SU-DHL-6 (cell line): ENCODE measurements around the gene ANKRD44.
A peak's percentile ranks its signal among the peaks of the same experiment; 100 is the strongest.

Source experiments
- H2AFZ ChIP-seq: fragments of 200-600 bp; sonication (generic); 2 replicates; pipeline ENCODE4 v1.6.1; 2014; ENCODE audit warnings: low read depth, mild to moderate bottlenecking, moderate library complexity, mixed read lengths, antibody characterized with exemption, low read length; ENCODE audit not compliant: severe bottlenecking
- H3F3A ChIP-seq: fragments of 200-600 bp; shearing (Covaris generic); 2 replicates; pipeline ENCODE4 v1.6.0; 2016; ENCODE audit warnings: antibody characterized with exemption, mild to moderate bottlenecking; ENCODE audit not compliant: insufficient read depth
- H3K27ac ChIP-seq: fragments of 200-600 bp; sonication (generic); 2 replicates; pipeline ENCODE4 v1.5.1; 2016; ENCODE audit warnings: low read depth, mild to moderate bottlenecking, low read length, moderate library complexity, mixed read lengths
- H3K27me3 ChIP-seq: fragments of 200-600 bp; sonication (generic), shearing (Covaris generic); 2 replicates; pipeline ENCODE4 v1.6.0; 2014; ENCODE audit warnings: mild to moderate bottlenecking, low read length
- H3K36me3 ChIP-seq: fragments of 200-600 bp; sonication (generic); 2 replicates; pipeline ENCODE4 v1.6.1; 2014; ENCODE audit warnings: mild to moderate bottlenecking, low read length, mixed read lengths
- H3K4me2 ChIP-seq: fragments of 300-600, 200-600 bp; shearing (Covaris generic), sonication (generic); 2 replicates; pipeline ENCODE4 v1.6.0; 2014; ENCODE audit warnings: low read length, low read depth, mild to moderate bottlenecking; ENCODE audit not compliant: poor library complexity, severe bottlenecking
- H3K4me3 ChIP-seq: fragments of 200-600 bp; sonication (generic); 2 replicates; pipeline ENCODE4 v1.5.1; 2014; ENCODE audit warnings: antibody characterized with exemption, low read length, mild to moderate bottlenecking, mixed read lengths; ENCODE audit not compliant: insufficient read depth, poor library complexity, severe bottlenecking
- H3K79me2 ChIP-seq: fragments of 200-600 bp; sonication (generic); 2 replicates; pipeline ENCODE4 v1.6.1; 2014; ENCODE audit warnings: mild to moderate bottlenecking, low read length, moderate library complexity; ENCODE audit not compliant: insufficient read depth
- H3K9ac ChIP-seq: fragments of 200-600 bp; sonication (generic); 2 replicates; pipeline ENCODE4 v1.7.0; 2014; ENCODE audit warnings: mild to moderate bottlenecking, low read length
- H3K9me2 ChIP-seq: fragments of 200-600 bp; sonication (generic); replicated peaks from 2 replicates; pipeline ENCODE4 v1.6.1; 2014; ENCODE audit warnings: low read length; ENCODE audit not compliant: insufficient read depth
- H3K9me3 ChIP-seq: fragments of 200-600 bp; sonication (generic); 2 replicates; pipeline ENCODE4 v1.6.1; 2014; ENCODE audit warnings: low read length, mixed read lengths; ENCODE audit not compliant: insufficient read depth
- H4K20me1 ChIP-seq: fragments of 200-600 bp; sonication (generic); 2 replicates; pipeline ENCODE4 v1.6.1; 2014; ENCODE audit warnings: low read depth, mild to moderate bottlenecking, antibody characterized with exemption, low read length, moderate library complexity, mixed read lengths
- EZH2phosphoT487 ChIP-seq: fragments of 200-600 bp; sonication (generic), shearing (Covaris generic); conservative IDR thresholded peaks from 2 replicates; pipeline ENCODE4 v1.6.1; 2018; ENCODE audit warnings: mild to moderate bottlenecking, antibody characterized with exemption, low read length, moderate library complexity, mixed read lengths
- TF ChIP-seq, protein P1 (sequence below): fragments of 200-600 bp; sonication (generic); IDR thresholded peaks from one replicate; pipeline ENCODE4 v1.5.1; 2017; ENCODE audit warnings: antibody characterized with exemption, mild to moderate bottlenecking, low read length, moderate library complexity; ENCODE audit not compliant: insufficient read depth, poor library complexity, severe bottlenecking

The ANKRD44 gene

DNA sequence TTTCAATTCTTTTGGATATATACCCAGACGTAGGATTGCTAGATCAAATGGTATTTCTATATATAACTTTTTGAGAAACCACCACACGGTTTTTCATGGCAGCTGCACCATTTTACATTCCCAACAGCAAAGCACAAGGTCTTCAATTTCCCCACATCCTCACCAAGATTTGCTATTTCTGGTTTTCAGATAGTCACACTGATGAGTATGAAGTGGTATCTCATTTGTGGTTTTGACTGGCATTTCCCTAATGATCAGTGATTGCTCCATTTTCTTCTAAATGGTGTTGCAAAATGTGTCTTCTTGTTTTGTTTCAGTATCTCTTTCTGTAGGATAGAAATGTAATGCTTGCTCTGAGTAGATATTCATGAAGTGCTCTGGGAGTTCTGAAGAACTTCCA is 52.0 kb downstream of the ANKRD44 start:
- no peak overlapping the region for H3K4me2 ChIP-seq
- peak overlapping the region; percentile 25; the same call in 1 of the 2 replicates for H3K27ac ChIP-seq

GRCh38 chr2:197256547-197257170 is 53.9 kb downstream of the ANKRD44 start:
- H3F3A ChIP-seq, result peaks cover 33% of the 10 kb centered on the region
- H3K79me2 ChIP-seq, result peaks cover 57% of the 10 kb centered on the region
- peak overlapping the region; percentile 79 for H3K4me2 ChIP-seq
- no peaks in the 10 kb centered on the region for H3K9me2 ChIP-seq
- no peaks in the 10 kb centered on the region; the same call in 1 of the 2 replicates for H4K20me1 ChIP-seq
- H3K27me3 ChIP-seq, result no peaks in the 10 kb centered on the region
- H3K4me3 ChIP-seq, result peak overlapping the region; percentile 39
- H3K9me3 ChIP-seq, result no peaks in the 10 kb centered on the region
- 0 out of 2 replicates have a peak, but pooled peaks cover 4% of the 10 kb centered on the region for H3K36me3 ChIP-seq
- TF ChIP-seq EZH2phosphoT487, result no peak
- TF ChIP-seq, protein P1, sequence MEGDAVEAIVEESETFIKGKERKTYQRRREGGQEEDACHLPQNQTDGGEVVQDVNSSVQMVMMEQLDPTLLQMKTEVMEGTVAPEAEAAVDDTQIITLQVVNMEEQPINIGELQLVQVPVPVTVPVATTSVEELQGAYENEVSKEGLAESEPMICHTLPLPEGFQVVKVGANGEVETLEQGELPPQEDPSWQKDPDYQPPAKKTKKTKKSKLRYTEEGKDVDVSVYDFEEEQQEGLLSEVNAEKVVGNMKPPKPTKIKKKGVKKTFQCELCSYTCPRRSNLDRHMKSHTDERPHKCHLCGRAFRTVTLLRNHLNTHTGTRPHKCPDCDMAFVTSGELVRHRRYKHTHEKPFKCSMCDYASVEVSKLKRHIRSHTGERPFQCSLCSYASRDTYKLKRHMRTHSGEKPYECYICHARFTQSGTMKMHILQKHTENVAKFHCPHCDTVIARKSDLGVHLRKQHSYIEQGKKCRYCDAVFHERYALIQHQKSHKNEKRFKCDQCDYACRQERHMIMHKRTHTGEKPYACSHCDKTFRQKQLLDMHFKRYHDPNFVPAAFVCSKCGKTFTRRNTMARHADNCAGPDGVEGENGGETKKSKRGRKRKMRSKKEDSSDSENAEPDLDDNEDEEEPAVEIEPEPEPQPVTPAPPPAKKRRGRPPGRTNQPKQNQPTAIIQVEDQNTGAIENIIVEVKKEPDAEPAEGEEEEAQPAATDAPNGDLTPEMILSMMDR, result no peak
- H2AFZ ChIP-seq, result peak overlapping the region; percentile 15
- peak overlapping the region; percentile 86 for H3K27ac ChIP-seq
- H3K9ac ChIP-seq, result peak overlapping the region; percentile 51

More for the DNA sequence above, 52.0 kb downstream of the ANKRD44 start:
- H3K4me3 ChIP-seq, result no peak overlapping the region
- peaks cover 50% of the 10 kb centered on the region for H3K79me2 ChIP-seq
- no peak overlapping the region for H2AFZ ChIP-seq
- H4K20me1 ChIP-seq, result no peaks in the 10 kb centered on the region
- no peak overlapping the region for H3K9ac ChIP-seq
- no peaks in the 10 kb centered on the region for H3K27me3 ChIP-seq
- no peaks in the 10 kb centered on the region for H3K9me3 ChIP-seq
- 0 out of 2 replicates have a peak, but pooled peaks cover 4% of the 10 kb centered on the region for H3K36me3 ChIP-seq
- H3F3A ChIP-seq, result peaks cover 33% of the 10 kb centered on the region
- TF ChIP-seq, protein P1, result no peak
- TF ChIP-seq EZH2phosphoT487, result no peak
- H3K9me2 ChIP-seq, result no peaks in the 10 kb centered on the region

- Histone ChIP-seq H3K79me2 (peaks cover 62% of the 10 kb centered on the region), H3K9ac (peak overlapping the region; percentile 51), H3K9me3 (no peaks in the 10 kb centered on the region), H3F3A (peaks cover 33% of the 10 kb centered on the region), H4K20me1 (no peaks in the 10 kb centered on the region; the same call in 1 of the 2 replicates), H3K4me2 (peak overlapping the region; percentile 79), H3K9me2 (no peaks in the 10 kb centered on the region), H3K36me3 (no peaks in the 10 kb centered on the region), H3K4me3 (peak overlapping the region; percentile 39), H3K27ac (peak overlapping the region; percentile 86), H3K27me3 (no peaks in the 10 kb centered on the region), H2AFZ (peak overlapping the region; percentile 15)
- TF ChIP-seq, protein P1, result no peak
- TF ChIP-seq EZH2phosphoT487, result no peak
Measured at GRCh38 chr2:197256021-197256420, 54.6 kb downstream of the ANKRD44 start.
